ENCODE data around the gene CREB3L4. TPM values are rescaled to one million over a fixed set of nuclear protein-coding genes. Genes with fewer than 3 reads are reported as not detected.

The CREB3L4 gene
- total RNA-seq, 2 donors from 2014 or later: 0.66 to 14.0 TPM

- H3K27me3 ChIP-seq: no peaks in the 10 kb centered on the region
- no peak overlapping the region for H3K4me3 ChIP-seq
- peaks cover 0 to 16% of the 10 kb centered on the region in 2 donors for H3K36me3 ChIP-seq (replicated peaks in 1 of 2; ENCODE audit: insufficient read depth in 1 of 2, low read depth in 2 of 2)
- H3K27ac ChIP-seq: no peak overlapping the region
- peaks cover 4% of the 10 kb centered on the region for H3K4me1 ChIP-seq
- TF ChIP-seq CTCF (IDR thresholded peaks at IDR 0.05) (no peak), POLR2A (IDR thresholded peaks at IDR 0.05) (no peak)
- H3K9me3 ChIP-seq: no peaks in the 10 kb centered on the region
- no peak for ATAC-seq
- WGBS, 2 donors: 57 to 70% methylated on average over 4 of the region's 4 CpGs
- intact Hi-C loops (cut with DNase I): no loop called here
- no peak for DNase-seq
Observed at GRCh38 chr1:153928791-153929341, 38.8 kb upstream of the CREB3L4 start.

GRCh38 chr1:153929426-153929825 lies 38.3 kb upstream of the CREB3L4 start:
- Histone ChIP-seq H3K27me3 (no peaks in the 10 kb centered on the region), H3K36me3 (replicated peaks in 1 of 2; ENCODE audit: insufficient read depth in 1 of 2, low read depth in 2 of 2) (peaks cover 0 to 19% of the 10 kb centered on the region in 2 donors), H3K4me1 (no peaks in the 10 kb centered on the region), H3K4me3 (no peak overlapping the region), H3K9me3 (no peaks in the 10 kb centered on the region), H3K27ac (no peak overlapping the region)
- no peak for DNase-seq
- WGBS, 2 donors: 81 to 91% methylated on average over 5 of the region's 5 CpGs
- intact Hi-C loops (cut with DNase I): no loop called here
- no peak for ATAC-seq
- TF ChIP-seq CTCF (IDR thresholded peaks at IDR 0.05) (no peak), POLR2A (IDR thresholded peaks at IDR 0.05) (no peak)

GRCh38 chr1:153929981-153930948 lies 37.4 kb upstream of the CREB3L4 start:
- peaks cover 0 to 19% of the 10 kb centered on the region in 2 donors for H3K36me3 ChIP-seq (replicated peaks in 1 of 2; ENCODE audit: insufficient read depth in 1 of 2, low read depth in 2 of 2)
- H3K9me3 ChIP-seq: no peaks in the 10 kb centered on the region
- no peak overlapping the region for H3K4me3 ChIP-seq
- H3K27me3 ChIP-seq: no peaks in the 10 kb centered on the region
- WGBS, 2 donors: 81 to 84% methylated on average over 11 to 14 of the region's 14 CpGs
- DNase-seq (no peak), ATAC-seq (no peak)
- no peak overlapping the region for H3K27ac ChIP-seq
- intact Hi-C loops (cut with DNase I): no loop called here
- TF ChIP-seq CTCF (IDR thresholded peaks at IDR 0.05) (no peak), POLR2A (IDR thresholded peaks at IDR 0.05) (no peak)
- H3K4me1 ChIP-seq: no peaks in the 10 kb centered on the region

GRCh38 chr1:153932156-153933131 lies 35.3 kb upstream of the CREB3L4 start:
- intact Hi-C loops (cut with DNase I): no loop called here
- Histone ChIP-seq H3K4me1 (no peaks in the 10 kb centered on the region), H3K36me3 (replicated peaks in 1 of 2; ENCODE audit: insufficient read depth in 1 of 2, low read depth in 2 of 2) (peaks cover 5 to 28% of the 10 kb centered on the region in 2 donors), H3K9me3 (no peaks in the 10 kb centered on the region), H3K27ac (no peak overlapping the region), H3K4me3 (no peak overlapping the region), H3K27me3 (no peaks in the 10 kb centered on the region)
- ATAC-seq (no peak), DNase-seq (no peak)
- WGBS, 2 donors: 94 to 96% methylated on average over 6 to 18 of the region's 18 CpGs
- TF ChIP-seq POLR2A (IDR thresholded peaks at IDR 0.05) (no peak), CTCF (IDR thresholded peaks at IDR 0.05) (no peak)
